GM12801 (cell line): ENCODE data around the gene SAMD11.

Experiments used
- TF ChIP-seq, protein P1 (sequence below): IDR thresholded peaks from one replicate; pipeline ENCODE4 v1.5.1; 2011; ENCODE audit warnings: control low read depth; ENCODE audit not compliant: insufficient read length; ENCODE audit errors: extremely low read depth

SAMD11 gene

DNA sequence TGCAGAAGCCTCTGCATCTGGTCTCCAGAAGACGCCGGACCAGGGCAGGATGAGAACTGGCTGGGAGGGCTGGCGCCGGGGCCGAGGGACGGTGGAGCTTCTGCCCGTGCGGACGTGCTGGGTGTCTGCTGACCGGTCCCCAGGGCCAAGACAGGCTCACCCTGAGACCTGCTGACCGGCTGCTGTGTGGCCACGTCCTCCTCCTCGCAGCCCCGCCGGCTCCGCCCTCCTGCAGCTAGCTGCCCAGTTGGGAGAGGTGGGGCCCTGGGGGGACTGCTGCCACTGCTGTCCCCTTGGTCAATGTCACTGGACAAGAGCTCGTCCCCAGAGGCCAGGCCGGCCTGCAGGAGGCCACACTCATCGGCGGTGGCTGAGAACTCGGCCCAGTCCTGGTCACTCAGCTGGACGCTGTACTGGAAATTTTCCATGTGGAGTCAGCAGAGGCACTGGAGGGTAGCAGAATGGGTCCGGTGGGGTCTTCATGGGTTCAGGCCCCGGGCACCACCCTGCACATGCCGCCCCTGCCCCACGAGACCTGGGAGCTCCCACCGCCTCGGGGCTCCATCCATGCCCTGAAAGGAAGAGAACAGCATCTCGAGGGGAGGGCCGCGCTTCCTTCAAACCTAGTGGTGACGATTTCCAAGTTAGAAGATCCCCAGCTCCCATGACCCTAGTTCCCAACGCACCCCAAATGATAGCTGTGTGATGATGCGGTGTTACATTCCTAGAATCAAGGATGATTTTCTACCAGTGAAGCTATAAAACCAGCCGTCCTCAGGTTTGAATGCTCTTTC is 57.1 kb downstream of the SAMD11 start:
- TF ChIP-seq, protein P1, sequence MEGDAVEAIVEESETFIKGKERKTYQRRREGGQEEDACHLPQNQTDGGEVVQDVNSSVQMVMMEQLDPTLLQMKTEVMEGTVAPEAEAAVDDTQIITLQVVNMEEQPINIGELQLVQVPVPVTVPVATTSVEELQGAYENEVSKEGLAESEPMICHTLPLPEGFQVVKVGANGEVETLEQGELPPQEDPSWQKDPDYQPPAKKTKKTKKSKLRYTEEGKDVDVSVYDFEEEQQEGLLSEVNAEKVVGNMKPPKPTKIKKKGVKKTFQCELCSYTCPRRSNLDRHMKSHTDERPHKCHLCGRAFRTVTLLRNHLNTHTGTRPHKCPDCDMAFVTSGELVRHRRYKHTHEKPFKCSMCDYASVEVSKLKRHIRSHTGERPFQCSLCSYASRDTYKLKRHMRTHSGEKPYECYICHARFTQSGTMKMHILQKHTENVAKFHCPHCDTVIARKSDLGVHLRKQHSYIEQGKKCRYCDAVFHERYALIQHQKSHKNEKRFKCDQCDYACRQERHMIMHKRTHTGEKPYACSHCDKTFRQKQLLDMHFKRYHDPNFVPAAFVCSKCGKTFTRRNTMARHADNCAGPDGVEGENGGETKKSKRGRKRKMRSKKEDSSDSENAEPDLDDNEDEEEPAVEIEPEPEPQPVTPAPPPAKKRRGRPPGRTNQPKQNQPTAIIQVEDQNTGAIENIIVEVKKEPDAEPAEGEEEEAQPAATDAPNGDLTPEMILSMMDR, result no peak

DNA sequence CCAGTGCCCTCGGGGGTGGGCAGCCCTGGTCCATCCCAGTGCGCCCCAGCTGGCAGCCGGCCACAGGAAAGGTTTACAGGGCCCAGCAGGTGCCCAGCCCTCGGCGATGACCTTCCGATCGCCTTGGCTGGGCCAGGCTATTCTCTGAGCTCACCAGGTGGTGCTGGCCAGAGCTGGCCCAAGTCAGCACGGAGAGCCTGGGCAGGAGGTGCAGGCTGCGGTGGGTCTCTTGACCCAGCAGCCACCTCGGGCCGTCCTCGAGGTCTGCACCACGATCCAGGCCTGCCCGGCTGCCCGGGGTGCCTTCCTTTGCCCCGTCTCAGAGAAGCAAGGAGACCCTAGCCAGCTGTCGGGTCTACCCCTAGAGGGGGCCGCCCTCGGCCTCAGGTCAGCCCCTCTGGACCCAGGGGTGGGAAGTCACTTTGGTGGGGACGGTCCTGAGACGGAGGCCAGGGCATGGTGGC is 57.8 kb downstream of the SAMD11 start:
- TF ChIP-seq, protein P1, result no peak

DNA sequence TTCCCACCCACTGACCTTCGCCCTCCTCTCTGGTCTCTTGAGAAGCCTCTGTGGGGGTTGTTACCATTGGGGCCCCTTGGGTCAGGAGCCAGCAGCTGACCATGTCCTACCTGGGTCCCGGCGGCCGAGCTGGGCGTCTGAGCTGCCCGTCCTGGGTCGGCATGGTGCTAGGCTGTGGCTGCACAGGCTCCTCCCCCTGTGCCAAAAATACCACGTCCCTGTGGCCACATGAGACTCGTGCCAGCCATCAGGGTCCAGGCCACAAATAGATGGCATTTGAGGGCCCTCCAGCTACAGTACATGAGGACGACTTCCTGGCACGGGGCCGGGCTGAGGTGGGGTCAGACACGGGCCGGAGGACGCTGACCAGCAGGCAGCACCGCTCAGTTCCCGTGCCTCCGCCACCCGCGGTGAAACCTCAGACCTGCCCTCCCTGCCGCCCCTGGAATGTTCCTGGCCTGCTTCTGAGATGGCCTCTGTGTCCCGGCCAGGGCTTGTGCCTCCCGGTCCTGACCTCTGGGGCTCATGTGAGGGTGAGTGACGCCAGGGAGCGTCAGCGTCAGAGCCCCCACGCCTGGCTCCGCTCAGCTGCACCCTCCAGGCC is 58.3 kb downstream of the SAMD11 start, which contains the start of gene PERM1:
Gene PERM1 (minus strand): TSS at position 139 of the 604 bp plus-strand sequence. CDS start 1,064 bp downstream, outside the sequence.
- TF ChIP-seq, protein P1, result no peak

DNA sequence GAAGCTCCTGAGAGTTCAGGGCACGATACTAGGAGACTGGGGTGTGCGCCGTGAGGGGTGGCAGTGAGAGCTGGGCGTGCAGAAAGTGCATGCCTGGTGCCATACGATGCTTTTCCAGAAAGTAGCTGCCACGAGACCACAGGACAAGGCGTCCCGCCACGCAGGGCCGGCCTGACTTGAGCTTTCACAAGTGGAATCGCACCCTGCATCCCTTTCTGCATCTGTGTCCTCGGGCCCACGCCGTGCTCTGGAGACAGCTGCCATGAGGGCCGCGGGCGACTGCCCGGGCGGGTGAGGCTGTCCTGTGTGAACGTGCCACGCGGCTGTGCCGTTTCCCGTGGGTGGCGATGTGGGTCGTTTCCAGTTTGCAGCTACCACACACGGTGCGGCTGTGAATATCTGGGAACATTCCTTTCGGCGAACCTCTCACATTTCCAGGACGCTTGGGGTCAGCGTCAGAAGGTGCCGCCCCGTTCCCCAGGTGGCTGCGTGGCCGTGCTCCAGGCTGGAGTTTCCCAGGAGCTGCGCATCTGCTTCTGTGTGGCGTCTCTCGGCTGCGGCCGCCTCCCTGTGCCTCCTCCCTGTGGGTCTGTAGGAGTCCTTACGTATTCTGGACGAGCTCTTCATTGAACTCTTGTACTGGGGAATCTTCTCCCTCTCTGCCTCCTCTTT is 59.2 kb downstream of the SAMD11 start:
- TF ChIP-seq, protein P1, result no peak

DNA sequence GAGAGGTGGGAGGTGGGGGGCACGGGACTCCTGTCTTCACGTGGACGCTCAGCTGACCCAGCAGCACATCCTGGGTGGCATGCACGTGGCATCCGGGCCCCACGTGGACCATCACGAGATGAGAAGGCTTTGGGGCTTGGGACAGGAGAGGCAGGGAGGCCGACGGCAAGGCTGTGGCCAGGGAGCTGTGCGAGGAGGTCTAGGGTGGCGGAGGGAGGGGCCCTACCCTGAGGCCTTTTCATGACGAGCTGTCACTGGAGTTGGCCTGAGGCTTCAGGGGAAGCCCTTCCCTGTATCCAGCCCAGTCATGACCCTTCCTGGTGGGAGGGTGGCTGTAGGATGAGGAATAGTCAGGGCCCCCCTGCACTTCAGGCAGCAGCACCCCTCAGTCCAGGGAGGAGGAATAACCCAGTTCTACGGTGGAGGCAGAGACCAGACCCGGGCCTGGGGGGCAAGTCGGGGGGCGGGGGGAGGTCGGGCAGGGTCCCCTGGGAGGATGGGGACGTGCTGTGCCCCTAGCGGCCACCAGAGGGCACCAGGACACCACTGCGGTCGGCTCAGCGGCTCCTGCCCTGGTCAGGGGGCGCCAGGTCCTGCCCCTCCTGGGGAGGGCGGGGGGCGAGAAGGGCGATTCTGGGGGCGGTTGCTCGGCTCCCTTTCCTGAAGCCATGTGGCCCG is 60.2 kb downstream of the SAMD11 start:
- TF ChIP-seq, protein P1, result no peak

DNA sequence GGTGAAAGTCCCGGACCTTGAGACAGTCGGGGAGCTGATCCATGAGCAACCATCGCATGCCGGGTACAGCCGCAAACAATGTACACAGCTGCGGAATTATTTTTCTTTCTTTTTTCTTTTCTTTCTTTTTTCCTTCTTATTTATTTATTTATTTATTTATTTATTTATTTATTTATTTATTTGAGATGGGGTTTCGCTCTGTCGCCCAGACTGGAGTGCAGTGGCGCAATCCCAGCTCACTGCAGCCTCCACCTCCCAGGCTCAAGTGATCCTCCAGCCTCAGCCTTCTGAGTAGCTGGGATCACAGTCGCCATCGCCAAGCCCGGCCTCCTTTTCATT is 60.7 kb downstream of the SAMD11 start:
- TF ChIP-seq, protein P1, result no peak

DNA sequence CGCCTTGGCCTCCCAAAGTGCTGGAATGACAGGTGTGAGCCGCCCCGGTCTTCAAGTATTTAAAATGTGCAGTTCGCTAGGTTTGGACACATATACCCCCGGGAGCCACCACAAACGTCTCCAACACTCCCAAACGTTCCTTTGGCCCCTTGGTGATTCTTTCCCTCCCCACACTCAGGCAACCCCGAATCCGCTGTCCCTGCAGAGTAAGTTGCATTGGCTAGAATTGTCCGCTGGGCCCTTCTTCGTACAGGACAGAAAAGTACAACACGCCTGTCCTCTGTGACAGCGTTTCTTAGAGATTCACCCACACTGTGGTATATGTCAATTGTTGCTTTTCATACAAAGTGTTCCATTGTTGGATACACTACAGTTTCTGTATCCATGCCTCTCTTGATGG is 61.4 kb downstream of the SAMD11 start:
- TF ChIP-seq, protein P1, result no peak
